IPS-NIHi7 (cell line): ENCODE results near the gene TCF4.

Source experiments
- DNase-seq: peaks from one replicate; pipeline ENCODE4 v3.0.0; 2012; ENCODE audit warnings: mixed read lengths; ENCODE audit errors: extremely low spot score

Gene TCF4

GRCh38 chr18:55384551-55385275 lies 203.3 kb downstream of the TCF4 start:
- peak; percentile 74 for DNase-seq

GRCh38 chr18:55384115-55384514 lies 203.9 kb downstream of the TCF4 start:
- no peak for DNase-seq

GRCh38 chr18:55382277-55382805 lies 205.7 kb downstream of the TCF4 start:
- no peak for DNase-seq

GRCh38 chr18:55381277-55381676 lies 206.7 kb downstream of the TCF4 start:
- no peak for DNase-seq

- DNase-seq: no peak
These were observed 207.4 kb downstream of the TCF4 start for GRCh38 chr18:55380589-55380988.

- DNase-seq: no peak
These were observed 211.6 kb downstream of the TCF4 start for GRCh38 chr18:55376387-55376786.

GRCh38 chr18:55375930-55376329 lies 212.1 kb downstream of the TCF4 start:
- no peak for DNase-seq

GRCh38 chr18:55374741-55375140 lies 213.3 kb downstream of the TCF4 start:
- DNase-seq: no peak

- DNase-seq: no peak
These were observed 215.8 kb downstream of the TCF4 start for GRCh38 chr18:55372209-55372608.

- no peak for DNase-seq
These were observed 217.1 kb downstream of the TCF4 start for GRCh38 chr18:55370936-55371335.

- DNase-seq: no peak
These were observed 218.6 kb downstream of the TCF4 start for GRCh38 chr18:55369346-55369745.

GRCh38 chr18:55365342-55365741 lies 222.7 kb downstream of the TCF4 start:
- DNase-seq: no peak

- DNase-seq: no peak
These were observed 225.7 kb downstream of the TCF4 start for GRCh38 chr18:55362303-55362702.

- no peak for DNase-seq
These were observed 226.3 kb downstream of the TCF4 start for GRCh38 chr18:55361492-55362250.

GRCh38 chr18:55360061-55360460 lies 227.9 kb downstream of the TCF4 start:
- no peak for DNase-seq

GRCh38 chr18:55356815-55357214 lies 231.2 kb downstream of the TCF4 start:
- no peak for DNase-seq

GRCh38 chr18:55355223-55355622 lies 232.8 kb downstream of the TCF4 start:
- DNase-seq: no peak

- no peak for DNase-seq
These were observed 233.2 kb downstream of the TCF4 start for GRCh38 chr18:55354795-55355194.

- DNase-seq: no peak
These were observed 234.2 kb downstream of the TCF4 start for GRCh38 chr18:55353806-55354205.

GRCh38 chr18:55353391-55353790 lies 234.6 kb downstream of the TCF4 start:
- DNase-seq: no peak

- no peak for DNase-seq
These were observed 235.8 kb downstream of the TCF4 start for GRCh38 chr18:55351980-55352714.

GRCh38 chr18:55351241-55351691 lies 236.7 kb downstream of the TCF4 start:
- DNase-seq: no peak
